ENCODE results near the gene HIF1A. TPM values are rescaled to one million over a fixed set of nuclear protein-coding genes. Genes with fewer than 3 reads are reported as not detected.
"Not testable (repeated sequence)": the region's sequence is repeated elsewhere in the genome, so short reads cannot be mapped to it uniquely, and the experiment has no call there.

HIF1A gene
- polyA plus RNA-seq, 6 donors from 2014 or later: 109 to 152 (median 125) TPM

GRCh38 chr14:61749867-61750266 lies 54.6 kb downstream of the HIF1A start:
- peaks cover 27 to 49% (median 31%) of the 10 kb centered on the region in 3 donors for H3K4me1 Mint-ChIP-seq
- H3K36me3 Mint-ChIP-seq: peaks cover 0 to 18% of the 10 kb centered on the region in 2 donors
- H3K27ac Mint-ChIP-seq: peak overlapping the region in 3 of 6 donors; percentile 64 to 76 (median 65)
- ATAC-seq (ENCODE audit: low read depth in 2 of 2) (no peak), DNase-seq (no peak)
- H3K9me3 Mint-ChIP-seq: peaks cover 0 to 2% (median 0%) of the 10 kb centered on the region in 7 donors
- peak overlapping the region in 7 of 8 donors; percentile 7 to 95 (median 71) for H3K4me3 Mint-ChIP-seq
- H3K27me3 Mint-ChIP-seq: no peaks in the 10 kb centered on the region

GRCh38 chr14:61750708-61751474 lies 55.6 kb downstream of the HIF1A start:
- no peaks in the 10 kb centered on the region for H3K27me3 Mint-ChIP-seq
- DNase-seq (peak; percentile 85), ATAC-seq (ENCODE audit: low read depth in 2 of 2) (peak; percentile 96 to 97)
- peaks cover 0 to 2% (median 0%) of the 10 kb centered on the region in 7 donors for H3K9me3 Mint-ChIP-seq
- peaks cover 0 to 12% of the 10 kb centered on the region in 2 donors for H3K36me3 Mint-ChIP-seq
- peak overlapping the region; percentile 56 to 98 (median 87) for H3K27ac Mint-ChIP-seq
- peaks cover 27 to 46% (median 31%) of the 10 kb centered on the region in 3 donors for H3K4me1 Mint-ChIP-seq
- peak overlapping the region; percentile 79 to 95 (median 92) for H3K4me3 Mint-ChIP-seq

DNA sequence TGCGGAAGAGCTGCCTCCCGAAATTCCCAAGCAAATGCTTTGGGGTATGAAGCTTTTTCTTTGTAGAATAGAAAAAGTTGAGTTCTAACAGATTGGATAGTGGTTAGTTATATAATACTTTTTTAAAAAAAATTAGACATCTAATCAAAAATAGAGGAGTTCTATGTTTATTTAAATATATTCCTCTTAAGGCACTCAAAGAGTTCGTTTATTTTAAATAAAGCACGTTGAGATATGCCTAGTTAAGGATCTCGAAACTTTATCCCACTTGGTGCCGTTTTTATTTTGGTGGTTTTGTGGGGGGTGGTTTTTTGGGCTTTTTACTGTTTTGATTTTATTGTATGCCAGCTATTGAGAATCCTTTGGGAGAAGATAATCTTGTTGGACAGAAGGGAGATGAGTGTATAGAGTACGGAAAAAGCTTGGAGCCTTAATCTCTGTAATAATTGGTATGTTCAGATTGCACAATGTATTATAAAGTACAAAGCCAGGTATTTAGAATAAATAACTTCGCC lies 56.2 kb downstream of the HIF1A start:
- Mint-ChIP-seq H3K4me3 (peak overlapping the region; percentile 79 to 93 (median 86)), H3K27me3 (no peaks in the 10 kb centered on the region), H3K36me3 (peaks cover 0 to 12% of the 10 kb centered on the region in 2 donors), H3K9me3 (peaks cover 0 to 2% (median 0%) of the 10 kb centered on the region in 7 donors), H3K27ac (peak overlapping the region; percentile 36 to 91 (median 63)), H3K4me1 (peaks cover 27 to 39% (median 30%) of the 10 kb centered on the region in 3 donors)
- no peak for DNase-seq
- no peak for ATAC-seq (ENCODE audit: low read depth in 2 of 2)

- peak; percentile 58 for DNase-seq
- H3K9me3 Mint-ChIP-seq: peaks cover 0 to 2% (median 0%) of the 10 kb centered on the region in 7 donors
- H3K4me3 Mint-ChIP-seq: peak overlapping the region in 3 of 8 donors; percentile 61 to 82 (median 72)
- H3K27ac Mint-ChIP-seq: peak overlapping the region in 3 of 6 donors; percentile 1 to 69 (median 58)
- peaks cover 27 to 36% (median 27%) of the 10 kb centered on the region in 3 donors for H3K4me1 Mint-ChIP-seq
- ATAC-seq (ENCODE audit: low read depth in 2 of 2): peak; percentile 39 to 46
- H3K36me3 Mint-ChIP-seq: peaks cover 0 to 5% of the 10 kb centered on the region in 2 donors
- H3K27me3 Mint-ChIP-seq: no peaks in the 10 kb centered on the region
Measured at GRCh38 chr14:61752626-61753025, 57.3 kb downstream of the HIF1A start.

GRCh38 chr14:61753631-61754030 lies 58.3 kb downstream of the HIF1A start:
- H3K4me1 Mint-ChIP-seq: peaks cover 27 to 36% (median 27%) of the 10 kb centered on the region in 3 donors
- no peaks in the 10 kb centered on the region for H3K36me3 Mint-ChIP-seq

GRCh38 chr14:61754627-61755381 lies 59.5 kb downstream of the HIF1A start:
- H3K36me3 Mint-ChIP-seq: no peaks in the 10 kb centered on the region
- DNase-seq (no peak), ATAC-seq (ENCODE audit: low read depth in 2 of 2) (no peak)
- no peaks in the 10 kb centered on the region for H3K27me3 Mint-ChIP-seq
- H3K27ac Mint-ChIP-seq: peak overlapping the region in 2 of 6 donors; percentile 9 to 20
- H3K4me3 Mint-ChIP-seq: peak overlapping the region in 2 of 8 donors; percentile 1 to 12
- H3K9me3 Mint-ChIP-seq: peaks cover 0 to 2% (median 0%) of the 10 kb centered on the region in 7 donors
- peaks cover 27 to 34% (median 27%) of the 10 kb centered on the region in 3 donors for H3K4me1 Mint-ChIP-seq

More at GRCh38 chr14:61753631-61754030, 58.3 kb downstream of the HIF1A start:
- H3K27me3 Mint-ChIP-seq: no peaks in the 10 kb centered on the region
- peaks cover 0 to 2% (median 0%) of the 10 kb centered on the region in 7 donors for H3K9me3 Mint-ChIP-seq
- ATAC-seq (ENCODE audit: low read depth in 2 of 2): no peak
- no peak for DNase-seq
- H3K27ac Mint-ChIP-seq: no peak overlapping the region
- H3K4me3 Mint-ChIP-seq: no peak overlapping the region

- Mint-ChIP-seq H3K27ac (peak overlapping the region in 1 of 6 donors; percentile 1), H3K4me1 (peaks cover 27 to 29% (median 27%) of the 10 kb centered on the region in 3 donors)
- not testable (repeated sequence) for DNase-seq; H3K9me3 Mint-ChIP-seq; H3K36me3 Mint-ChIP-seq; H3K4me3 Mint-ChIP-seq; ATAC-seq (ENCODE audit: low read depth in 2 of 2); H3K27me3 Mint-ChIP-seq
Measured at GRCh38 chr14:61755382-61755742, 60.0 kb downstream of the HIF1A start.

GRCh38 chr14:61756135-61756534 lies 60.8 kb downstream of the HIF1A start:
- no peak for ATAC-seq (ENCODE audit: low read depth in 2 of 2)

GRCh38 chr14:61759878-61760277 lies 64.6 kb downstream of the HIF1A start:
- Mint-ChIP-seq H3K27me3 (no peaks in the 10 kb centered on the region), H3K36me3 (no peaks in the 10 kb centered on the region), H3K27ac (no peak overlapping the region), H3K9me3 (no peaks in the 10 kb centered on the region), H3K4me1 (peaks cover 23 to 33% (median 24%) of the 10 kb centered on the region in 3 donors), H3K4me3 (no peak overlapping the region)
- ATAC-seq (ENCODE audit: low read depth in 2 of 2): no peak
- no peak for DNase-seq

More at GRCh38 chr14:61756135-61756534, 60.8 kb downstream of the HIF1A start:
- Mint-ChIP-seq H3K27ac (peak overlapping the region in 2 of 6 donors; percentile 53 to 60), H3K4me1 (peaks cover 21 to 23% (median 22%) of the 10 kb centered on the region in 3 donors), H3K4me3 (no peak overlapping the region), H3K27me3 (no peaks in the 10 kb centered on the region), H3K36me3 (no peaks in the 10 kb centered on the region), H3K9me3 (peaks cover 0 to 2% (median 0%) of the 10 kb centered on the region in 7 donors)
- DNase-seq: no peak

DNA sequence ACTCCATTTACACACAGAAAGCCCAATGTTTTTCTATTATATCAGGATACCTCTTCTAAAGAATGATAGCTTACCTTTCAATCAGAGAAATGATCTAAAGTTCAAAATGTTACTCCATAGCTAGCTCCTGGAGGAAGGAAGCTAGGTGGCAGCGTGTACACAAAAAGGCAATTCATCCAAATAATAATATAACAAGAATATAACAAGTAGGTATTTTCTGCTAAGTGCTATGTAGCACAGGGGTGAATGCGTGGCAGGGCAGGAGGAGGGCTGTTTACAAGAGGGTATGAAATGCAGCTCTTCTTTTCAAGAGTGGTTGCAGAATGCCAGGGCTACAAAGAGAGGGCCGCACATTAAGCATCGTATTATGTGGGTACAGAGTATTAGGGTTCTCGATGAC lies 66.2 kb downstream of the HIF1A start:
- ATAC-seq (ENCODE audit: low read depth in 2 of 2): peak in 1 of 2 donors; percentile 1
- H3K9me3 Mint-ChIP-seq: no peaks in the 10 kb centered on the region
- DNase-seq: no peak

GRCh38 chr14:61761959-61762786 lies 66.9 kb downstream of the HIF1A start, which contains the start of gene SNAPC1:
SNAPC1 (plus strand) TSS chr14:61762420; CDS start chr14:61762461, 41 bp downstream.
- no peaks in the 10 kb centered on the region for H3K36me3 Mint-ChIP-seq
- no peaks in the 10 kb centered on the region for H3K27me3 Mint-ChIP-seq
- peak; percentile 97 for DNase-seq
- H3K9me3 Mint-ChIP-seq: no peaks in the 10 kb centered on the region
- peak; percentile 94 to 97 for ATAC-seq (ENCODE audit: low read depth in 2 of 2)
- H3K4me1 Mint-ChIP-seq: peaks cover 32 to 42% (median 38%) of the 10 kb centered on the region in 3 donors
- H3K27ac Mint-ChIP-seq: peak within 1 kb of the TSS; percentile 97 to 99 (median 98)
- H3K4me3 Mint-ChIP-seq: peak within 1 kb of the TSS; percentile 95 to 100 (median 98)

More for the DNA sequence above, 66.2 kb downstream of the HIF1A start:
- no peaks in the 10 kb centered on the region for H3K27me3 Mint-ChIP-seq
- H3K27ac Mint-ChIP-seq: peak overlapping the region; percentile 97 to 99 (median 98)
- H3K4me1 Mint-ChIP-seq: peaks cover 32 to 42% (median 38%) of the 10 kb centered on the region in 3 donors
- H3K4me3 Mint-ChIP-seq: peak overlapping the region; percentile 95 to 100 (median 98)
- H3K36me3 Mint-ChIP-seq: no peaks in the 10 kb centered on the region
